Esophagus (tissue), 2 donors: ENCODE results near the gene WT1. TPM values are rescaled to one million over a fixed set of nuclear protein-coding genes. Genes with fewer than 3 reads are reported as not detected.

ENCODE experiments used
- H3K27ac ChIP-seq, 2 donors: one replicate each; pipeline ENCODE4 v1.5.1; 2013; ENCODE audit warnings: low read depth in 2 of 2, mild to moderate bottlenecking in 2 of 2, inconsistent platforms in 1 of 2, low read length in 1 of 2, moderate library complexity in 1 of 2
- H3K27me3 ChIP-seq, 2 donors: one replicate each; pipeline ENCODE4 v1.6.1; 2013; ENCODE audit warnings: low read length in 2 of 2, control low read depth in 1 of 2, mild to moderate bottlenecking in 1 of 2; ENCODE audit not compliant: insufficient read depth in 2 of 2, control insufficient read depth in 1 of 2
- H3K36me3 ChIP-seq, 2 donors: one replicate each; pipeline ENCODE4 v1.6.1; 2013; ENCODE audit warnings: low read length in 1 of 2; ENCODE audit not compliant: control insufficient read depth in 2 of 2, insufficient read depth in 2 of 2
- H3K4me1 ChIP-seq, 2 donors: one replicate each; pipeline ENCODE4 v1.6.1; 2013; ENCODE audit warnings: low read length in 1 of 2; ENCODE audit not compliant: control insufficient read depth in 2 of 2, insufficient read depth in 2 of 2
- H3K4me3 ChIP-seq, 2 donors: one replicate each; pipeline ENCODE4 v1.5.1; 2013; ENCODE audit warnings: low read length in 2 of 2, mild to moderate bottlenecking in 2 of 2, low read depth in 1 of 2, moderate library complexity in 1 of 2
- H3K9me3 ChIP-seq, 2 donors: one replicate each; pipeline ENCODE4 v1.6.1; 2013; ENCODE audit warnings: mild to moderate bottlenecking in 2 of 2, low read depth in 1 of 2, low read length in 1 of 2, moderate library complexity in 1 of 2; ENCODE audit not compliant: control insufficient read depth in 2 of 2, insufficient read depth in 1 of 2
- WGBS, 2 donors: extraction: QIAGEN DNeasy Blood & Tissue Kit; methylation state at CpG; one replicate each; pipeline ENCODE4 v1.1.7; 2013; 5-methylcytosine and 5-hydroxymethylcytosine counted together
- polyA plus RNA-seq, 2 donors: library from polyadenylated mRNA; stranded (reverse); fragments of 200-250 nt; gene quantifications; one replicate each; pipeline ENCODE4 v1.2.3, GENCODE V29; 2013
- donor health status: healthy with polysubstance abuse.
- donor health status: Bipolar disorder and iron deficiency.

WT1 gene
- polyA plus RNA-seq, 2 donors, result not detected

DNA sequence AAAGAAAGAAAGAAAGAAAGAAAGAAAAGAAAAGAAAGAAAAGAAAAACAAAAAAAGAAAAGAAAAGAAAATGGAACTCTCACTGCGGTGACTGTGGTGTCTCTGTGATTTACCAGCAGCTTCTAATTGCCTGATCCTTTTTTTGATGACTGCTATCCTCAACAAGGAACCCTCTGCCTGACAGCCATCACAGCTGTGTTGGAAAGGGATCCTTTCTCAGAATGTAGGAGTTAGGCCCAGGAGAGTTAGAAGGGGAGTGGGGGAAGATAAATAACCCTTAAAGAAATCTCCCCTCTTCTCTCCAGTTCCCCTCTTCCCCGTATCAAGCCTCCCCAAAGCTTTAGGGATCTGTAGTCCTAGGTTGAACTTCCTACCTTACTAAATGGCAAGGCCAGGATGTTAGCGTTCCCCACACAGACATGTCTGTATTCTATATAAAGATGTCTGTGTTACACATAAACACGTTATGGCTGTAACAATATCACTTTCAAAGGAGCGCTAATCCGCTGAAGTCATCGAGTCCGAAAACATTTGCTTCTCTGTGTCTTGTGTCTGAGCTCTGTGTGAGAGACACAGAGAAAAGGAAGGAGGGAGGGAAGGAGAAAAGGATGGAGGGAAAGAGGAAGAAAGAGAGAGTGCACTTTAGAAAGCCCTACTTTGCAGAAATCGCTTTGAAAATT, 26.8 kb upstream of the WT1 start:
- Histone ChIP-seq H3K9me3 (no peaks in the 10 kb centered on the region), H3K4me1 (no peaks in the 10 kb centered on the region), H3K27me3 (no peaks in the 10 kb centered on the region), H3K27ac (no peak overlapping the region), H3K36me3 (no peaks in the 10 kb centered on the region), H3K4me3 (no peak overlapping the region)
- WGBS, 2 donors, result 71 to 76% methylated on average over 9 of the region's 9 CpGs

DNA sequence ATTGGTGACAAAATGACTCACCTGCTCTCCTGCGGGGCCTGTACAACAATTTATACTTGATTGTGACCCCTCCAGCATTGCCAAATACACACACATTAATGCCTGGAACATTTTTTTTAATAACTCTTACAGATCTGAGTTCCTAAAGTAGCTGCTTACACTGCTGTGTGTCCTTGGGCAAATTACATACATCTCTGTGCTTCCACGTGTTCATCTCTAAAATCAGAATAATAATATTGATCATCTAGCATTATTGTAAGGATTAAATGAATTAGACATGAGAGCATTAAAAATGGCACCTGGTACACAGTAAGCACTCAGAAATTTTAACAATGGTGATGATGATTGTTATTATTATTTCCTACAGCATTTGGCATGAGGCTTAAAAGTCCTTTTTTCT, 21.5 kb upstream of the WT1 start:
- WGBS, 2 donors, result 79 to 82% methylated on average over 2 of the region's 2 CpGs

DNA sequence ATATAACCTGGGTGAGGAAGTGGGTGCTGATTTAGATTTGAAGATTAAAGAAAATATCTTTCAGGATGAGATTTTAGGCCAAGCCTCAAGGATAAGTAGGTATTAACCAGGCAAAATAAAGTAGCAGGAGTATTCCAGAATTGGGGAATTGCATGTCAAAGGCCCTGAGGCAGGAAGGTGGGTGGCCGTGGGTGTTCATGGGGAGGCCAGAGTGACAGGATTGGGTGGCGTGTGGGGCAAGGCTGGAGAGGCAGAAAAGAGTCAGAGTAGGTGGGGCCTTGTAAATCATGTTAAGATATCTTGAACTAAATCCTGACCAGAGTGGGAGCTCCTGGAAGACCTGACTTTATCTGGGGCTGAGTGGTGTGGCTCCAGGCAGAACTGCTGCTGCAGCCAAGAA, 19.7 kb upstream of the WT1 start:
- 62 to 74% methylated on average over 2 of the region's 2 CpGs for WGBS, 2 donors
- H3K36me3 ChIP-seq, result no peaks in the 10 kb centered on the region
- no peak overlapping the region for H3K4me3 ChIP-seq
- no peaks in the 10 kb centered on the region for H3K9me3 ChIP-seq
- H3K27me3 ChIP-seq, result no peaks in the 10 kb centered on the region
- H3K4me1 ChIP-seq, result no peaks in the 10 kb centered on the region
- H3K27ac ChIP-seq, result no peak overlapping the region

More for the DNA sequence above, 21.5 kb upstream of the WT1 start:
- Histone ChIP-seq H3K4me1 (no peaks in the 10 kb centered on the region), H3K27me3 (no peaks in the 10 kb centered on the region), H3K27ac (no peak overlapping the region), H3K4me3 (no peak overlapping the region), H3K36me3 (no peaks in the 10 kb centered on the region), H3K9me3 (no peaks in the 10 kb centered on the region)

DNA sequence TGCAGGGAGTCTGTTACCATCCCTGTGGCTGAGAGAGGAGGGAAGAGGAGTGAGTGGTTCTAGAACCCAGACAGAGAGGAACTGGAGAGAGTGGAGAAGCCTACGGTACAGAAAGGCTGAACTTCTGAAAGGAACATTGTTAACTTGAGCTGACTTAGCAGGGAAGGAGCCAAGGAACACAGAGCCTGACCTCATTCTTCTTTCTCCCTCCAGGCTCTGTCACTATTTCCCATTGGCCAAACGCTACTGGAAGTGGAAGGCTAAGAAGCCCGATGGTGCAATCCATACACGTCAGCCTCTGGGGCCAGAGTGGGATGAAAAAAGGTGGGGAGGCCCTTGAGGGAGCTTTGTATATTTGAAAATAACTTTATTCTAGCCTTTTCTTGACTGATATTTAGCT, 16.5 kb upstream of the WT1 start:
- H3K27ac ChIP-seq, result no peak overlapping the region
- H3K36me3 ChIP-seq, result no peaks in the 10 kb centered on the region
- no peaks in the 10 kb centered on the region for H3K27me3 ChIP-seq
- no peaks in the 10 kb centered on the region for H3K9me3 ChIP-seq
- no peak overlapping the region for H3K4me3 ChIP-seq
- WGBS, 2 donors, result 75 to 79% methylated on average over 4 of the region's 4 CpGs
- H3K4me1 ChIP-seq, result no peaks in the 10 kb centered on the region

DNA sequence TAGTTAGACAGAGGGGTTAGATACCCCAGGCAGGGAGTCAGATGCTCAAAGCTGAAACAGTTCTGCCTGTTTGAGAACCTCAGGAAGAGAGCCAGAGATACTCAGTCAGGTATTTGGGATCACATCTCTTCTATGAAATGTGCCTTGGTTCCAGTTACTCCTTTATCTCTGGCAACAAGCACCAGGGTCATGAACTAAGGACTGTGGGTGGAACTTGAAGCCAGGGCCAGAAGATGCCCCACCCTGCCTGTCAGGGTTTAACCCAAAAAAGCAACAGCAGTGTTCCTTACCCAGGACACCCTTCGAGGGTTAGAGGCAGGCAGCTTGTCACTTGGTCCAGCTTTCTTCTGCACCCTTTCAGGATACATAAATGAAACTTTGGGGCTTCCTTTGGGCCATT, 15.0 kb upstream of the WT1 start:
- H3K36me3 ChIP-seq, result no peaks in the 10 kb centered on the region
- WGBS, 2 donors, result 62 to 69% methylated on average over 1 of the region's 1 CpG
- no peaks in the 10 kb centered on the region for H3K4me1 ChIP-seq
- no peaks in the 10 kb centered on the region for H3K27me3 ChIP-seq
- no peak overlapping the region for H3K4me3 ChIP-seq
- H3K27ac ChIP-seq, result no peak overlapping the region
- no peaks in the 10 kb centered on the region for H3K9me3 ChIP-seq

DNA sequence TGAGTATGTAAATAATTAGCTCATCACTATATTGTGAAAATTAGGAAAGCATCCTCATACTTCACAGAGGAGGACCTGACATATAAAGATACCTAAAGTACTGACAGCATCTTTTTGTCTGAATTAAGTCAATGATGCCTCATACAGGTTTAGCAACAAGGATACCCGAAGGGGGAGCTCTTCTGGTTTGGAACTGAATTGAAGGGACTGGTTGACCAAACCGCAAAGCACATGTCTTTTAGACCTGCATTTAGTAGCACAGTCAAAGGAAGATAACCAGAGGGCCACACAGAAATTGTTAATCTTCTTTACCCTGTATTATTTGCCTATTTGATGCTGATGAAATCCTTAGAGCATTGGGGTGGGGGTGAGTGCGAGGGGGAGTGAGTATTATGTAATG, 12.9 kb upstream of the WT1 start:
- Histone ChIP-seq H3K36me3 (no peaks in the 10 kb centered on the region), H3K9me3 (no peaks in the 10 kb centered on the region), H3K27me3 (no peaks in the 10 kb centered on the region), H3K4me3 (no peak overlapping the region), H3K27ac (no peak overlapping the region), H3K4me1 (no peaks in the 10 kb centered on the region)
- 28 to 37% methylated on average over 3 of the region's 3 CpGs for WGBS, 2 donors

DNA sequence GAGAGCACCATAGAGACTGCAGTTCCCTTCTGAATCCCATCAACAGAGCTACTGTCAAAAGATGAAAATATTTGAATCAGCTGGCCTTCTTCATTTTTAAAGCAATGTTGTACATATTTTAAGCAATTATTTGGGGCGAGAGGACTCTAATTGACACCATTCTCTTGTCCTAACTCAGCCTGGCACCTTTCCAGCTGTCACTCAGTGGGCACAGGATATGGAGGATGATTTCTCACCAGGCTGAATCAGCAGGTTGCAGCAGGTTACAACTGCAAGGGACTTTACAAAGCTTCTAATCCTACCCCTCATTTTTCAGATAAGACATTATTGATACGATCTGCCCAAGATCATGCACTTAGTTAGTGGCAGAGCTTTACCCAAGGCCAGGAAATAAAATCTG, 11.9 kb upstream of the WT1 start:
- WGBS, 2 donors, result 44 to 47% methylated on average over 2 of the region's 2 CpGs
- peaks cover 0 to 2% of the 10 kb centered on the region in 2 donors for H3K27me3 ChIP-seq
- H3K9me3 ChIP-seq, result no peaks in the 10 kb centered on the region

DNA sequence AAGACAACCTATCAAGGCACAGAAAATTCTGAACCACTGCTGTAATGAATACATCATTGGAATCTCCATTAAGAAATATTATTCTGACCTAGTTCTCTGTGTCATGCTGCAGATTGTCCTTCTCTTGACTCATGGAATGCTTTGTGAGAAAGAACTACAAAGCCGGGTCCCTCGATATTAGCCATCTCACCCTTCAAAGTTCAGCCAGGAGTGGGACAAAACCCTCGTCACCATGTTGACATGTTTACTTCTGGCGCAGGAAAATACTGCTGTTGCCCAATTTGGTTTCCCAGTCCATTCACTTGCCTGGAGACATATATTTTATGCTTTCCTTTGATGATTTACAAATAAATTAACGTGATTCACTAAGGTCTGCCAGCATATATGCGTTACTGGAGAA, 10.9 kb upstream of the WT1 start:
- no peak overlapping the region for H3K4me3 ChIP-seq
- H3K4me1 ChIP-seq, result no peaks in the 10 kb centered on the region
- peaks cover under 1 to 2% of the 10 kb centered on the region in 2 donors for H3K27me3 ChIP-seq
- WGBS, 2 donors, result 58% methylated on average over 6 of the region's 6 CpGs
- H3K36me3 ChIP-seq, result no peaks in the 10 kb centered on the region
- H3K9me3 ChIP-seq, result no peaks in the 10 kb centered on the region
- H3K27ac ChIP-seq, result no peak overlapping the region

More for the DNA sequence above, 11.9 kb upstream of the WT1 start:
- Histone ChIP-seq H3K4me3 (no peak overlapping the region), H3K36me3 (no peaks in the 10 kb centered on the region), H3K27ac (no peak overlapping the region), H3K4me1 (no peaks in the 10 kb centered on the region)

DNA sequence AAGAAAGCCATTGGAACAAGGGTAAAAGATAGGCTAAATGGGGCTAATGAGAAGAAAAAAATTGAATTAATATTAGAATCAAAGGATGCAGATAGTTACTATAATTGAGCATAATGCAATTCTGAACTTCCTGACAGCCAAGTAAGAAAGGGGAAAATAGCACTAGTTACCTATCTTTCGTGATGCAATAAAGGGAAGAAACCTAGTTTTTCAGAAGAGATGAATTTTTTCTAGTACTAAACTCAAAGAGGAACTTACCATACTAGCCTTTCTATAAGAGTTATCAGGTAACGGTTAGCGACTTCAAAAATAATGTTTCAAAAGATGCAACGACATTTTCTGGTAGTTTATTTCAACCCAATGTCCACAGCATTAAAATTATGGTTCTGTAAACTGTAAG, 8.8 kb upstream of the WT1 start:
- no peaks in the 10 kb centered on the region for H3K4me1 ChIP-seq
- no peaks in the 10 kb centered on the region for H3K9me3 ChIP-seq
- H3K27me3 ChIP-seq, result peaks cover 8% of the 10 kb centered on the region in 2 donors
- no peak overlapping the region for H3K4me3 ChIP-seq
- H3K36me3 ChIP-seq, result no peaks in the 10 kb centered on the region
- H3K27ac ChIP-seq, result no peak overlapping the region
- WGBS, 2 donors, result 68 to 79% methylated on average over 4 of the region's 4 CpGs

DNA sequence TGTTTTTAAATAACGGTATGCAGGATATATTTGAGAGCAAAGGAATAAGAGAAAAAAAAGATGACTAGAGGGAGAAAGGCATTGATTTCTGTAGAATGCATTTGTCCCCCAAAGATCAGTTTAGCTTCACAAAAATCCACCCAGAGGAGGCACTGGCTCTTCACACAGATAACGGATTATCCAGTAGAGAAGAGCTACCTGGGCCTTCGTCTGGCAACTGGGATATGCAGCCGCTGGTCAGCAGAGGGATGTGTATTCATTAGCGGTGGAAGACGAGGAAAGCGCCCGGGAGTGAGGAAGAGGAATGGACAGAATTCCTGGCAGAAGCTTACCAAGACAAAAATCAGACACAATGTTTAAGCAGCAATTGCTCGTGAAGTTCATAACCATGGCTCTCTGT, 5.6 kb upstream of the WT1 start:
- H3K27ac ChIP-seq, result no peak overlapping the region
- WGBS, 2 donors, result 16 to 20% methylated on average over 9 of the region's 9 CpGs

More for the DNA sequence above, 5.6 kb upstream of the WT1 start:
- Histone ChIP-seq H3K36me3 (no peaks in the 10 kb centered on the region), H3K4me3 (no peak overlapping the region), H3K9me3 (peaks cover 0 to 5% of the 10 kb centered on the region in 2 donors), H3K4me1 (peaks cover 2 to 4% of the 10 kb centered on the region in 2 donors), H3K27me3 (peaks cover 17 to 30% of the 10 kb centered on the region in 2 donors)
